Endothelial cell (in vitro differentiated cells): ENCODE measurements around the gene PPM1M. TPM values are rescaled to one million over a fixed set of nuclear protein-coding genes. Genes with fewer than 3 reads are reported as not detected.
"Not testable (repeated sequence)": the region's sequence is repeated elsewhere in the genome, so short reads cannot be mapped to it uniquely, and the experiment has no call there.

Experiments
- DNase-seq: peaks from one replicate; pipeline ENCODE4 v3.0.0; 2021; ENCODE audit warnings: low spot score
- H3K27ac Mint-ChIP-seq: one replicate; pipeline ENCODE4 v1.8.0; 2021; ENCODE audit warnings: mixed read lengths, inconsistent platforms; ENCODE audit not compliant: unreplicated experiment
- H3K27me3 Mint-ChIP-seq: one replicate; pipeline ENCODE4 v1.8.0; 2021; ENCODE audit warnings: mild to moderate bottlenecking, moderate library complexity, mixed read lengths, inconsistent platforms; ENCODE audit not compliant: unreplicated experiment
- H3K36me3 Mint-ChIP-seq: one replicate; pipeline ENCODE4 v1.8.0; 2021; ENCODE audit warnings: mild to moderate bottlenecking, low read depth, mixed read lengths, inconsistent platforms; ENCODE audit not compliant: unreplicated experiment
- H3K4me1 Mint-ChIP-seq: one replicate; pipeline ENCODE4 v1.8.0; 2021; ENCODE audit warnings: mild to moderate bottlenecking, mixed read lengths, inconsistent platforms; ENCODE audit not compliant: unreplicated experiment
- H3K4me3 Mint-ChIP-seq: one replicate; pipeline ENCODE4 v1.8.0; 2021; ENCODE audit warnings: mild to moderate bottlenecking, mixed read lengths, inconsistent platforms; ENCODE audit not compliant: unreplicated experiment
- H3K9me3 Mint-ChIP-seq: one replicate; pipeline ENCODE4 v1.8.0; 2021; ENCODE audit warnings: mixed read lengths, inconsistent platforms; ENCODE audit not compliant: unreplicated experiment
- CTCF ChIP-seq: fragments of 200-600 bp; sonication (generic); IDR thresholded peaks from one replicate; pipeline ENCODE4 v1.5.0; 2021; ENCODE audit warnings: antibody characterized with exemption; ENCODE audit not compliant: unreplicated experiment
- total RNA-seq: library from RNA; stranded (reverse); fragmentation: NEBNext Ultra II Directional; extraction: Animal tissue kit (Norgen Biotek cat#: 25700); gene quantifications from one replicate; pipeline ENCODE4 v1.2.1, GENCODE V29; 2021; ENCODE audit not compliant: unreplicated experiment

PPM1M gene
- total RNA-seq, 1 donor from 2014 or later: 15.0 TPM

DNA sequence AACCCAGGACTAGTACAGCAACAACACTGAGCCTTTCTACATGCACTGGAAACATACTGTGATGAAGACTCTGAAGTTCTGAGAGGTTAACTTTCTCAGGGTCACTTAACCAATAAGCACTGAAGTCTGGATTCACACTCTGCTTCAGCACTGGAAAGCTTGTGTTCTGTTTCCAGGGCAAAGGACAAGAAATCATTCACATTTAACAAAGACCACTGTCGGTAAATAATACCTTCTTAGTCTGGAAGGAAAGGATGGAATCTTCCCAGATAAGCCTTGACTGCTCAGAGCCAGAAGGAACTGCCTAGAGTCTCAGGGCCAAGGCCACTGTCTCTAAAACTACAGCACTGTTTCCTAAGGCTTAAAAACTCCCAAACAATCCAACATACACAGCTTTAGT, 37.7 kb downstream of the PPM1M start:
- no peak overlapping the region for H3K4me3 Mint-ChIP-seq
- TF ChIP-seq CTCF: no peak
- H3K27ac Mint-ChIP-seq: no peak overlapping the region
- H3K27me3 Mint-ChIP-seq: peaks cover 4% of the 10 kb centered on the region
- H3K9me3 Mint-ChIP-seq: no peaks in the 10 kb centered on the region
- H3K36me3 Mint-ChIP-seq: peaks cover 5% of the 10 kb centered on the region
- peaks cover 29% of the 10 kb centered on the region for H3K4me1 Mint-ChIP-seq
- no peak for DNase-seq

GRCh38 chr3:52284051-52284450, 38.5 kb downstream of the PPM1M start:
- DNase-seq, H3K9me3 Mint-ChIP-seq, H3K27me3 Mint-ChIP-seq, H3K36me3 Mint-ChIP-seq, H3K4me3 Mint-ChIP-seq, H3K27ac Mint-ChIP-seq: not testable (repeated sequence)
- H3K4me1 Mint-ChIP-seq: peaks cover 35% of the 10 kb centered on the region

- Mint-ChIP-seq H3K27me3 (peaks cover 5% of the 10 kb centered on the region), H3K4me1 (peaks cover 23% of the 10 kb centered on the region), H3K4me3 (peak overlapping the region; percentile 98), H3K27ac (peak overlapping the region; percentile 100), H3K36me3 (peaks cover 5% of the 10 kb centered on the region), H3K9me3 (no peaks in the 10 kb centered on the region)
- DNase-seq: no peak
- no peak for TF ChIP-seq CTCF
Measured at GRCh38 chr3:52286777-52287110, 41.2 kb downstream of the PPM1M start.

DNA sequence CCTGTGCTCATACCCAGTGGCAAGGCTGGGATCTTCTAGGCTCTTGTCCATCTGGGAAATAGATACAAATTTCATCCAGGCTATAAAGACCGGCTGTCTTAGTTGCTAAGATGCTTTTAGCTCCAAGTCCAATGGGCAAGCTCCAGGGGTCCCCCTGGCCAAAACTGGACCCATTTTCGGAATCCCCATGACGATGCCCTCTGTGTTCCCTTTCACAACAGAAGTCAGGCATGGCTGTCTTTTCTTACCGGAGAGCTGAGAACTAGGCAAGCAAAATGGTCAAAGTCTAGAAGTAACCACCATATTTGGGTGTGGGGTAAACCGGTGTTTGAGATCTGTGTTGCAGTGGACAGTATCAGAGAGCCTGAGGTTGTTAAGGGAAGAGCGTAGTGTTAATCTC, 43.1 kb downstream of the PPM1M start:
- DNase-seq: no peak
- TF ChIP-seq CTCF: no peak
- peaks cover 5% of the 10 kb centered on the region for H3K36me3 Mint-ChIP-seq
- H3K9me3 Mint-ChIP-seq: no peaks in the 10 kb centered on the region
- H3K4me3 Mint-ChIP-seq: peak overlapping the region; percentile 98
- peaks cover 5% of the 10 kb centered on the region for H3K27me3 Mint-ChIP-seq
- peaks cover 20% of the 10 kb centered on the region for H3K4me1 Mint-ChIP-seq
- H3K27ac Mint-ChIP-seq: peak overlapping the region; percentile 100

DNA sequence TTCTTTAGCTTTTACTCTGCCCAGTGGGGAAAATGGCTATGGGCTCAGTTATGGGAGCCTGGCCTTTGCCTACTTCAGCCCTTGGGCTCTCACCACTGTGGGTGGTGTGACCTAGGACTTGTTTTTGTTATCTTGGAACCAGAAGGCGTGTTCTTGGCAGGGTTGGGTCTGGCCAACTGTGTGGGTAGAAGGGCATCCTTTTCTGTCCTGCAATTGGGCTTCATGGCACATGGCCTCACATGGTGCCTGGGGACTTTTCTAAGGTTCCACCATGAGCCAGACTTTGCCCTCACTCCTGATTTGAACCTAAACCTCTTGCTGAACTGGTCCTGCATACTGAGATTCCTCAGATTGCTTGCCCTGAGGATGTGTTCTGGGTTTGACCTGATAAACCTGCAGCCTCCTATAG, 43.8 kb downstream of the PPM1M start:
- H3K36me3 Mint-ChIP-seq: peaks cover 5% of the 10 kb centered on the region
- H3K9me3 Mint-ChIP-seq: no peaks in the 10 kb centered on the region
- TF ChIP-seq CTCF: no peak
- H3K4me3 Mint-ChIP-seq: no peak overlapping the region
- no peak for DNase-seq
- H3K27ac Mint-ChIP-seq: no peak overlapping the region
- H3K27me3 Mint-ChIP-seq: peaks cover 6% of the 10 kb centered on the region
- H3K4me1 Mint-ChIP-seq: peaks cover 20% of the 10 kb centered on the region
